Left lung (tissue), 10 donors: ENCODE data around the gene CLIP4. TPM values are rescaled to one million over a fixed set of nuclear protein-coding genes. Genes with fewer than 3 reads are reported as not detected.

Source experiments
- ATAC-seq: fragments of 200-7000 bp; cut with Tn5 transposase; one replicate; pipeline ENCODE4 v1.9.1; 2020; ENCODE audit warnings: moderate library complexity
- DNase-seq, 4 donors: peaks; one replicate each; pipeline ENCODE4 v3.0.0-alpha.2; 2013 to 2020
- H3K27ac ChIP-seq, 2 donors: fragments of 200-600 bp; sonication (generic) in 1 of 2; one replicate each; pipeline versions ENCODE4 v1.5.0 to v1.8.0; 2020 to 2021
- H3K27me3 ChIP-seq, 2 donors: fragments of 200-600 bp; sonication (generic) in 1 of 2; one replicate each; pipeline versions ENCODE4 v1.5.0 to v1.8.0; 2020 to 2021
- H3K36me3 ChIP-seq, 2 donors: fragments of 200-600 bp; sonication (generic) in 1 of 2; one replicate each; pipeline versions ENCODE4 v1.5.0 to v1.8.0; 2020 to 2021
- H3K4me1 ChIP-seq, 2 donors: fragments of 200-600 bp; one replicate each; pipeline ENCODE4 v1.8.0; 2021
- H3K4me3 ChIP-seq, 2 donors: fragments of 200-600 bp; sonication (generic) in 1 of 2; one replicate each; pipeline versions ENCODE4 v1.5.0 to v1.8.0; 2020 to 2021; ENCODE audit warnings: mild to moderate bottlenecking in 1 of 2
- H3K9me3 ChIP-seq, 2 donors: fragments of 200-600 bp; sonication (generic) in 1 of 2; one replicate each; pipeline versions ENCODE4 v1.5.0 to v1.8.0; 2020 to 2021
- CTCF ChIP-seq, 2 donors: fragments of 200-600 bp; sonication (generic) in 1 of 2; IDR thresholded peaks; one replicate each; pipeline versions ENCODE4 v1.5.0 to v1.8.0; 2021; ENCODE audit warnings: antibody characterized with exemption in 2 of 2
- intact Hi-C, 2 donors: fragments of 100-400 bp; cut with DNase I; formaldehyde crosslinking; loops; one replicate each; pipeline versions ENCODE4 v1.11.2 to v1.14.2; 2022
- polyA plus RNA-seq, 6 donors: library from polyadenylated mRNA; unstranded; fragments of 120-200 nt; gene quantifications; one replicate each; pipeline ENCODE4 v1.2.1, GENCODE V29; 2013; ENCODE audit not compliant: insufficient read length in 6 of 6
- total RNA-seq, 2 donors: library from RNA; stranded (reverse); fragmentation: NEBNext Ultra II Directional; extraction: Animal tissue kit (Norgen Biotek cat#: 25700); gene quantifications; one replicate each; pipeline ENCODE4 v1.2.1, GENCODE V29; 2021
- donor health status: DM: no; HTN: yes; CAD: no.
- donor health status: DM: no; HTN: no; CAD: no.

Gene CLIP4
- total and polyA plus RNA-seq, 8 donors = 9.5 to 49.2 (median 12.5) TPM

GRCh38 chr2:29233428-29233827, 118.2 kb downstream of the CLIP4 start:
- no peaks in the 10 kb centered on the region for H3K4me1 ChIP-seq
- no peak overlapping the region for H3K4me3 ChIP-seq
- peak in 2 of 4 donors; percentile 18 to 72 for DNase-seq
- H3K27me3 ChIP-seq = peaks cover 0 to 26% of the 10 kb centered on the region in 2 donors
- no peaks in the 10 kb centered on the region for H3K9me3 ChIP-seq
- intact Hi-C loops = no loop called here
- H3K36me3 ChIP-seq = no peaks in the 10 kb centered on the region
- no peak for TF ChIP-seq CTCF (IDR thresholded peaks at IDR 0.05)
- H3K27ac ChIP-seq = no peak overlapping the region
- ATAC-seq = no peak

- H3K4me1 ChIP-seq = no peaks in the 10 kb centered on the region
- H3K4me3 ChIP-seq = no peak overlapping the region
- no peaks in the 10 kb centered on the region for H3K9me3 ChIP-seq
- H3K27ac ChIP-seq = no peak overlapping the region
- intact Hi-C loops = no loop called here
- H3K36me3 ChIP-seq = no peaks in the 10 kb centered on the region
- TF ChIP-seq CTCF (IDR thresholded peaks at IDR 0.05) = no peak
- ATAC-seq (no peak), DNase-seq (no peak)
- peaks cover 0 to 27% of the 10 kb centered on the region in 2 donors for H3K27me3 ChIP-seq
Measured at GRCh38 chr2:29235411-29235810, 120.2 kb downstream of the CLIP4 start.

GRCh38 chr2:29236074-29236473, 120.9 kb downstream of the CLIP4 start:
- intact Hi-C loops = no loop called here
- no peaks in the 10 kb centered on the region for H3K4me1 ChIP-seq

GRCh38 chr2:29238497-29238896, 123.3 kb downstream of the CLIP4 start:
- ATAC-seq (peak; percentile 68), DNase-seq (no peak)
- H3K36me3 ChIP-seq = no peaks in the 10 kb centered on the region
- no peak overlapping the region for H3K4me3 ChIP-seq
- H3K27ac ChIP-seq = no peak overlapping the region
- intact Hi-C loops = no loop called here
- H3K4me1 ChIP-seq = no peaks in the 10 kb centered on the region
- H3K9me3 ChIP-seq = no peaks in the 10 kb centered on the region
- peaks cover 0 to 46% of the 10 kb centered on the region in 2 donors for H3K27me3 ChIP-seq
- peak; percentile 13 to 15 for TF ChIP-seq CTCF (IDR thresholded peaks at IDR 0.05)

More at GRCh38 chr2:29236074-29236473, 120.9 kb downstream of the CLIP4 start:
- Histone ChIP-seq H3K27me3 (peaks cover 0 to 33% of the 10 kb centered on the region in 2 donors), H3K9me3 (no peaks in the 10 kb centered on the region), H3K4me3 (no peak overlapping the region), H3K27ac (no peak overlapping the region), H3K36me3 (no peaks in the 10 kb centered on the region)
- DNase-seq (no peak), ATAC-seq (no peak)
- no peak for TF ChIP-seq CTCF (IDR thresholded peaks at IDR 0.05)

Other genes starting within 250 kb of the CLIP4 start
- 10 to 100 TPM in 1 of 2 donors, 1 to 10 TPM in 1; 10.0 to 13.5 TPM for gene TRMT61B, start 245.1 kb upstream of the CLIP4 start, total RNA-seq
- gene TRMT61B, start 245.1 kb upstream of the CLIP4 start, polyA plus RNA-seq = 10 to 100 TPM; 22.6 to 27.7 (median 23.7) TPM
- gene WDR43, start 220.7 kb upstream of the CLIP4 start, total RNA-seq = 10 to 100 TPM; 30.5 to 45.8 TPM
- 10 to 100 TPM; 42.4 to 46.6 (median 45.0) TPM for gene WDR43, start 220.7 kb upstream of the CLIP4 start, polyA plus RNA-seq
- 1 to 10 TPM; 1.5 to 7.3 TPM for gene TOGARAM2, start 134.1 kb upstream of the CLIP4 start, total RNA-seq
- gene TOGARAM2, start 134.1 kb upstream of the CLIP4 start, polyA plus RNA-seq = 1 to 10 TPM; 1.6 to 6.9 (median 4.1) TPM
- gene PCARE, start 40.9 kb upstream of the CLIP4 start, total RNA-seq = under 1 TPM; 0.05 to 0.23 TPM
- gene PCARE, start 40.9 kb upstream of the CLIP4 start, polyA plus RNA-seq = under 1 TPM in 5 of 6 donors, not detected in 1; 0.03 to 0.27 (median 0.03) TPM